OCI-LY3 (cell line): ENCODE data around the gene PRRG2.

Experiments
- EZH2phosphoT487 ChIP-seq: fragments of 200-600 bp; shearing (Covaris generic); IDR thresholded peaks from 2 replicates; pipeline ENCODE4 v1.6.1; 2018; ENCODE audit warnings: antibody characterized with exemption, mixed run types, low read depth
- TF ChIP-seq, protein P1 (sequence below): fragments of 200-600, 300-600 bp; sonication (generic); IDR thresholded peaks from 2 replicates; pipeline ENCODE4 v1.5.1; 2014; ENCODE audit warnings: antibody characterized with exemption, low read length, low read depth

GRCh38 chr19:49594157-49594992 lies 13.3 kb downstream of the PRRG2 start:
- TF ChIP-seq, protein P1, sequence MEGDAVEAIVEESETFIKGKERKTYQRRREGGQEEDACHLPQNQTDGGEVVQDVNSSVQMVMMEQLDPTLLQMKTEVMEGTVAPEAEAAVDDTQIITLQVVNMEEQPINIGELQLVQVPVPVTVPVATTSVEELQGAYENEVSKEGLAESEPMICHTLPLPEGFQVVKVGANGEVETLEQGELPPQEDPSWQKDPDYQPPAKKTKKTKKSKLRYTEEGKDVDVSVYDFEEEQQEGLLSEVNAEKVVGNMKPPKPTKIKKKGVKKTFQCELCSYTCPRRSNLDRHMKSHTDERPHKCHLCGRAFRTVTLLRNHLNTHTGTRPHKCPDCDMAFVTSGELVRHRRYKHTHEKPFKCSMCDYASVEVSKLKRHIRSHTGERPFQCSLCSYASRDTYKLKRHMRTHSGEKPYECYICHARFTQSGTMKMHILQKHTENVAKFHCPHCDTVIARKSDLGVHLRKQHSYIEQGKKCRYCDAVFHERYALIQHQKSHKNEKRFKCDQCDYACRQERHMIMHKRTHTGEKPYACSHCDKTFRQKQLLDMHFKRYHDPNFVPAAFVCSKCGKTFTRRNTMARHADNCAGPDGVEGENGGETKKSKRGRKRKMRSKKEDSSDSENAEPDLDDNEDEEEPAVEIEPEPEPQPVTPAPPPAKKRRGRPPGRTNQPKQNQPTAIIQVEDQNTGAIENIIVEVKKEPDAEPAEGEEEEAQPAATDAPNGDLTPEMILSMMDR = no peak
- TF ChIP-seq EZH2phosphoT487 = no peak
